Caki2 (cell line): ENCODE measurements around the gene ZNRF3. TPM values are rescaled to one million over a fixed set of nuclear protein-coding genes. Genes with fewer than 3 reads are reported as not detected.
"Not testable (repeated sequence)": the region's sequence is repeated elsewhere in the genome, so short reads cannot be mapped to it uniquely, and the experiment has no call there.

ENCODE experiments used
- DNase-seq: peaks from one replicate; pipeline ENCODE4 v3.0.0-alpha.2; 2015; ENCODE audit warnings: low read depth
- in situ Hi-C: cut with HindIII; loops from 2 replicates; pipeline ENCODE4 v1.10.0; 2016; ENCODE audit warnings: low sequenced_read_pairs, low pct_unique_long_range_greater_than_20kb, mixed read lengths
- total RNA-seq: library from RNA; depleted of rRNA; stranded (reverse); fragments of >200 nt; shearing (Covaris generic); gene quantifications from 2 replicates; pipeline ENCODE4 v1.2.3, GENCODE V29; 2014; ENCODE audit warnings: low replicate concordance

ZNRF3 gene
- total RNA-seq, 1 experiment from 2014 or later = 11.1 TPM

DNA sequence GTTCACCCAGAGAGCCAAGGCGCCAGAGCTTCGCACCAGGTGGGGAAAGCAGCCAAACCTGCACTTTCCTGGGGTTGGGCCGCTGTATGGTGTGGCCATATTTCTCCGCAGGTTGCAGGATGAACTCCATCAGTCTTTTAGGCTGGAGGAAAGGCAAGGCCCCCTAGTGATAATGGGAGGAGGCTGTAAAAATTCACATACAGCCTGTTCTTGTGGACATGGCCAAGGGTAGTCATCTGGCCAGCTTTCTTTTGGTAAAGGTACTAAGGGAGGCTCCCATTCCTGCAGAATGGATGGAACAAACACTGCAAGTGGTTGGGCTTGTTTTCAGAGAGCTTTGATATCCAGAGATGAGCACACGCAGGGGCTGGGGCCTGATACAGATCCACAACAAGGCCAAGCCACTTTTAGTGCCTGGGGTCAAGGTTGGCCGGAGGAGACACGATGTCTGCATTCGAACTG lies 148.7 kb downstream of the ZNRF3 start:
- DNase-seq = no peak
- in situ Hi-C loops = no loop called here

DNA sequence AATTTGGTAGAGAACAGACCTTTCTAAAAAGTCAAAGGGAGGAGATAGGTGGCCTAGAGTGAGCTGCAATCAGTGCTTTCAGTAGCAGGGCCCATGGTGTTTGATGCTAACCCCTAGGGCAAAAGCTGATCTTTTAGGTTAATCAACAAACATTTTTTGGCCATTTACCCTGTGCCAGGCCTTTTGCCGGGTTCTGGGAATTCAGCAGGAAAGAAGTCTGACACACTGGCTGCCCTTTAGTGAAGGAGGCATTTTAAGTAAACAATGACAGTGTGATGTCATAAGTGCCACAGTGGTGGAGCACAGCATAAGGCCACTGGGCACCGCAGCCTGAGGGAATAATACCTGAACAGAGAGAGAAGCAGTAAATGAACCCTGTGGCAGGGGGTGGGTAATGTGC lies 149.2 kb downstream of the ZNRF3 start:
- in situ Hi-C loops = no loop called here

DNA sequence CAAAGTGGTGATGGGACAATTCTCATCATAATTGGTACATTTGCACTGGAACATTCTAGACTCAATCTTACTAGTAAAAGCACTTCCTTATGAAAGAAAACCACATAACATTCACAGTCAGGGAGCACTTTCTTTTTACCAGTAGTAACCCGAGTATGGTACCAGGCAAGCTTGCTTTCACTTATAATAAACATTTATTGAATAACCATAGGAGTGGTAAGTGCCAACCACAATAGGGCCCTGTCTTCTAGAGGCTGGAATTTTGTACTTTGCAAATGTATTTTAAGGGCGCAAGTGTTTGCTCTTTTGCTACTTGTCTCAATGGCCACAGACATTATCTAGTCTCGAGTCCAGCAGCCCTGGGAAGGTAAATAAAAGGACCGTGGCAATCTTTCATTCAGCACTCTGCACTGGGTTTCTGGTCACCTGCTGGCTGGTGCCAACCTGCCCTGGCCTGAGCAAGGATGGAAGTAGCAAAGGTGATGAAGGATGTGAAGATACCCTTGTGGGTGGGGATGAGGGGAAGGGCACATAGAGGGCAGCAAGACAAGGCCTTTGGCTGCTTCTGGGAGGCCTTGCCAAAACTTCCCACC lies 154.1 kb downstream of the ZNRF3 start:
- in situ Hi-C loops = no loop called here
- no peak for DNase-seq

More for the DNA sequence above, 149.2 kb downstream of the ZNRF3 start:
- DNase-seq = peak; percentile 77

DNA sequence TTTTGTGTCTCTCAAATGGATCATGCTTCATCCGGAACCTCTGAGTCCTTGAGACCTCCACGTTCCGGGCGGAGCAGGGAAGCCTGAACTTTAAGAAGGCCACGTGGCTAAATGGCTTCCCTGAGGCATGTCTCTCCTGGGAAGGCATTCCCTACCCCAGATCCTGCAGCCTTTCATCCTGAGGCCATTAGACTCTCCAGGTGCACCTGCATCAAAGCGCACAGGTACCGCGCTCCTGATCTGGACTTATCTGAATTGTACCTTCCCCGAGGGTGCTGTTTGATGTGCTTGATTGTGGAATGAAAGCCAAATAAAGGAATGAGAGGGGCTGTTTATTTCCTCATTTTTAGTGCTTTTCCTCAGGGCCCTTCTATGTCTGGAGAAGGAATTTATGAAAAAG lies 155.8 kb downstream of the ZNRF3 start:
- in situ Hi-C loops = no loop called here
- DNase-seq = no peak

GRCh38 chr22:29039684-29040083 lies 156.3 kb downstream of the ZNRF3 start:
- in situ Hi-C loops, DNase-seq: not testable (repeated sequence)

DNA sequence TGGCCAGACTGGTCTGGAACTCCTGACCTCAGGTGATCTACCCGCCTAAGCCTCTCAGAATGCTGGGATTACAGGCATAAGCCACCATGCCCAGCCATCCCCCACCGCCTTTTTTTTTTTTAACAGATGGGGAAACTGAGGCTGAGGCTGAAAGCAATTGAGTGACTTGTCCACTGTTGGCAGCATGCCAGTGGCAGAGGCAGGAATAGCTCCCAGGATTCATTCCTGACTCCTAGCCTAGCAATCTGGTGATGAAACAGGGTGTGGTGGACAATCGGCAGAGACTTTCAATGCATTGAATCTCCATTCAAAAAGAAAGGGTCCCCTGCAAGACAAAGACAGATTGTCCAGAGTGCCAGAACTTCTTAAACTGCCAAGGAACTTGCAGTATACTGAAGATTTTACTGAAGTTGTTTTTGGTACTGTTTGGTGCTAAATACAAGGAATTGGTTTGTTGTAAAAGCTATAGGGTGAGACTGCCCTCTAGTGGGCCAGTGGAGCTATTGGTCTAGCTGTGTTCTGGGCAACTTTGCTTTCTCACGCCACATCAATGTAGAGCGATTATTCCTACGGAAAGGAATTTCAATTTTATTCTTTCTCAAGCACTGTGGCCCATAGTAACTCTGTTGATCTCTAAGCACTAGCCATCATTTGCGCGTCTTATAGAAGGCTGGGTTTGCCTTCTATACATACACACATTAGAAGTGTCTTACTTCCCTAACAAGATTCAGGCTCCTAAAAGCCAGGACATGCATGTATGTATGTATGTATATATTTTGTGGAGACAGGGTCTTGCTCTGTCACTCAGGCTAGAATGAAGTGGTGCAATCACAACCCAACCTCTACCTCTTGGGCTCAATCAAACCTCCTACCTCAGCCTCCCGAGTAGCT lies 157.3 kb downstream of the ZNRF3 start:
- in situ Hi-C loops = no loop called here
- DNase-seq = peak; percentile 79

- DNase-seq = no peak
- in situ Hi-C loops = no loop called here
These were observed 158.0 kb downstream of the ZNRF3 start for GRCh38 chr22:29041408-29041807.

DNA sequence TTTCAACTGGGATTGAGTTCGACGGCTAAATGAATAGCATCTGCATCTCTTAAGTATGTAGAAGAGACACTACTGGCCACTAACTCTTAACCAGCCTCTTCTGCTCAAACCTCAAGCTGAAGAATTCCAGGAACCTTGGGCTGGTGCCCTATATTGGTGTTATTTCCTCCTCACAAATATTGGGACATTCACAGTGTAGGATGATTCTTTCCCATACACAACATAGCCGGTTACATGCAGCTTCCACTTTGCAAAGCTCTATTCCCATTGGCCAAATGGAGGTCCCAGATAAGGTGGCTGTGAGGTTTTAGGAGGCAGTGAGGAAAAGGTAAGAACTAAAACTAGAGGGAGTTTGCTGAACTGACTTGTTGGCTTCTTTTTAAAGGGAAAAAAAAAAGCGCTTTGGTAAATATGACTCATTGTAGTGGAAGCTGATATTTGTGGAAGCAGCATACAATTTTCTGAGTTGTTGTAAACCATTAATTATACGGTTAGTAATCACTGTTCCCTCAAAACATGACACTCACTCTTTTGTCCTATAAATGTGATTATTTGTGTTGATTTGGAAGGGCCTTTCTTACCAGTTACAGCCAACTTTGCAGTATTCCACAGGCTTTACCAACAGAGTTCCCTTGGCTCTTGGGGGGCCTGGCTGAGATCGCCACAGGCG lies 160.7 kb downstream of the ZNRF3 start:
- DNase-seq = peak; percentile 59
- in situ Hi-C loops = no loop called here

DNA sequence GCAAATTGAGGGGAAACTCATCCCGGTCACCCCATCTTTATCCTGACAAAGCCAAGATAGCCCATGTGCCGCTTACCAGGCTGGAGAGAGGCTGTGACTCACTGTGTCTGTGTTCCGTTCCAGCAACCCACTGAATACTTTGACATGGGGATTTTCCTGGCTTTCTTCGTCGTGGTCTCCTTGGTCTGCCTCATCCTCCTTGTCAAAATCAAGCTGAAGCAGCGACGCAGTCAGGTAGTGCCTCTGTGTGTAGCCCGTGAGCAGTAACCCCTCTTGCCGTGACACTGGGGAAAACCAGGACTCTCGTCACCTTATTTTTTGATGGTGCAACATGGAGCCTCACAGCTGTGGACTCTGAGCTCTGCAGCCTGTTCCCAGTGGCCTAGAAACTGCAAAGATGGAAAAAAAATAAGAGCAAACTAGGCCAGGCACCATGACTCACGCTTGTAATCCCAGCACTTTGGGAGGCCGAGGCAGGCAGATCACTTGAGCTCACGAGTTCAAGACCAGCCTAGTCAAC lies 161.3 kb downstream of the ZNRF3 start:
- DNase-seq = peak; percentile 84
- in situ Hi-C loops = no loop called here

- in situ Hi-C loops = no loop called here
- DNase-seq = no peak
These were observed 165.7 kb downstream of the ZNRF3 start for GRCh38 chr22:29048822-29049654.

GRCh38 chr22:29049655-29050263 lies 166.4 kb downstream of the ZNRF3 start:
- DNase-seq = no peak
- in situ Hi-C loops = no loop called here

DNA sequence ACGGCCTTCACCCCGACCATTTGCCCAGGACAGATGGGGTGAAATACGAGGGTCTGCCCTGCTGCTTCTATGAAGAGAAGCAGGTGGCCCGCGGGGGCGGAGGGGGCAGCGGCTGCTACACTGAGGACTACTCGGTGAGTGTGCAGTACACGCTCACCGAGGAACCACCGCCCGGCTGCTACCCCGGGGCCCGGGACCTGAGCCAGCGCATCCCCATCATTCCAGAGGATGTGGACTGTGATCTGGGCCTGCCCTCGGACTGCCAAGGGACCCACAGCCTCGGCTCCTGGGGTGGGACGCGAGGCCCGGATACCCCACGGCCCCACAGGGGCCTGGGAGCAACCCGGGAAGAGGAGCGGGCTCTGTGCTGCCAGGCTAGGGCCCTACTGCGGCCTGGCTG lies 167.1 kb downstream of the ZNRF3 start:
- in situ Hi-C loops = no loop called here
- DNase-seq = no peak

DNA sequence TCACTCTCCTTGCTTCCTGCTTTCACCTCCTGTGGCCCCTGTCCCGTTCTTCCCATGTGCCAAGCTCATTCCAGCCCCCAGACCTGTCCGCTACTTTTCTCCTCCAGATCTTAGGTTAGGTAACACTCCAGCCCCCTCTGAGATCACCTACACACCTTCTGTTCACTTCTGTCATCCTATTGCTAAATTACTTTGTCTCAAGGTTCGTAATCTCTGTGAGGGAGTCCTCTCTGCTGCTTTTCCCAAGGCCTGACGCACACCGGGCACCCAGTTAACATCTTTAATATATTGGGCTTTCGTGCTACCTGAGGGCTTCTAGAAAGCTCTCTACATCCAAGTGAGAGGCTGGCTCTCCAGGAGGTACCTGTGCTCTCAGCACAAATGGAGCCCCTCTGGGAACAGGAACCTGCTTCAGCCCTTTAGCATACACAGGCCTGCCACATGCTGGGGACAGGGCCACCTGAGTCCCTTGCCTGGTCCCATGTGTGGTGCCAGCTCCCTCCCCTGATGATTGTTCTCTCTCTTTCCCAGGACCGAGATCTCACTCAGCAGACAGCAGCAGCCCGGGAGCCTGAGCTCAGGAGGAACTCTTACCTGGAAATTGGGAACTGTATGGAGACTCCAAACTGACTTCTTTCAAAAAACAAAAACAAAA lies 169.8 kb downstream of the ZNRF3 start:
- in situ Hi-C loops = no loop called here
- DNase-seq = no peak

- in situ Hi-C loops = no loop called here
- no peak for DNase-seq
These were observed 170.9 kb downstream of the ZNRF3 start for GRCh38 chr22:29054251-29054767.

DNA sequence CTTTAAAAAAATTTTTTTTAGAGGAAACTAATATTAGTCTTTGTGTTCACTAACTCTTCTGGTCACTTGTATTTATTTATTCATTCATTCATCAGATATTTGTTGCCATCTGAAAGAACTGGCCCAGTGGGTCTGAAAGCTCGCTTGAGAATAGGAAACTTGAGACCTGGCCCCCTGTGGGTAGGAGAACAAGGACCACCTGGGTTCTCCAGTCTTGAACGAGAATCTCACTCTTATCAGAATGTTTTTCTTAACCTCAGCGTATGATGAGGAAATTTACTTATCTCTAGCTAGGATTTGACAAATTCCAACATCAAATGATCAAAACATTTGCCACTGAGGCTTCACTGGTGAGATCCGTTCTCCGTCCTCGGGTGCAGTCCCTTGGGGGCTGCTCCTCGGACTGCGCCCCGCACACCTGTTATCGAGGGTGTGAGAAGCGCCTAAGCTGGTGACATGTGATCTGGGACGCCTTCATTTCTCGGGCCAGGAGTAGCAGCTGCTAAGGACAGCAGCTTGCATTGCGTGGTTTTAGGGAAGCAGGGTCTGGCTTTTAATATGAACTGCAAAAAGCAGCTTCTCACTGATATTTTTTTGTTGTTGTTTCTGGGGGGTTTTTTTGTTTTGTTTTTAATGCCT lies 171.9 kb downstream of the ZNRF3 start:
- in situ Hi-C loops = no loop called here
- DNase-seq = no peak

GRCh38 chr22:29056472-29056871 lies 173.1 kb downstream of the ZNRF3 start:
- in situ Hi-C loops = no loop called here

More at GRCh38 chr22:29056472-29056871, 173.1 kb downstream of the ZNRF3 start:
- DNase-seq = no peak
